Astrocyte of the spinal cord (primary cell): ENCODE data around the gene AHNAK.

Experiments used
- DNase-seq: peaks from one replicate; pipeline ENCODE4 v3.0.0; 2011; ENCODE audit warnings: low read depth, low spot score
- H3K4me3 ChIP-seq: 2 replicates; pipeline ENCODE4 v1.5.1; 2011; ENCODE audit warnings: low read depth, mild to moderate bottlenecking, low read length, moderate library complexity
- CTCF ChIP-seq: IDR thresholded peaks from 2 replicates; pipeline ENCODE4 v1.5.1; 2012; ENCODE audit warnings: low read depth, mild to moderate bottlenecking, low read length, inconsistent platforms
- in situ Hi-C: cut with HindIII; loops from 2 replicates; pipeline ENCODE4 v1.10.0; 2017; ENCODE audit warnings: low sequenced_read_pairs

The AHNAK gene

GRCh38 chr11:62406034-62406433 lies 140.6 kb downstream of the AHNAK start:
- no peak for DNase-seq
- in situ Hi-C loops, result no loop called here
- H3K4me3 ChIP-seq, result no peak overlapping the region
- TF ChIP-seq CTCF, result no peak

- no peak overlapping the region for H3K4me3 ChIP-seq
- in situ Hi-C loops, result no loop called here
- no peak for DNase-seq
- no peak for TF ChIP-seq CTCF
Observed at GRCh38 chr11:62404901-62405300, 141.7 kb downstream of the AHNAK start.

GRCh38 chr11:62404435-62404834 lies 142.2 kb downstream of the AHNAK start:
- DNase-seq, result no peak
- in situ Hi-C loops, result no loop called here
- TF ChIP-seq CTCF, result no peak
- H3K4me3 ChIP-seq, result no peak overlapping the region

GRCh38 chr11:62402960-62403730 lies 143.5 kb downstream of the AHNAK start:
- no peak for DNase-seq
- in situ Hi-C loops, result no loop called here
- no peak overlapping the region for H3K4me3 ChIP-seq
- no peak for TF ChIP-seq CTCF

- H3K4me3 ChIP-seq, result no peak overlapping the region
- no peak for DNase-seq
- in situ Hi-C loops, result no loop called here
- no peak for TF ChIP-seq CTCF
Observed at GRCh38 chr11:62402226-62402959, 144.2 kb downstream of the AHNAK start.

GRCh38 chr11:62401811-62402210 lies 144.8 kb downstream of the AHNAK start:
- no peak for TF ChIP-seq CTCF
- H3K4me3 ChIP-seq, result no peak overlapping the region
- in situ Hi-C loops, result no loop called here
- no peak for DNase-seq
